Measurements from ENCODE around the gene MESP1.

DNA sequence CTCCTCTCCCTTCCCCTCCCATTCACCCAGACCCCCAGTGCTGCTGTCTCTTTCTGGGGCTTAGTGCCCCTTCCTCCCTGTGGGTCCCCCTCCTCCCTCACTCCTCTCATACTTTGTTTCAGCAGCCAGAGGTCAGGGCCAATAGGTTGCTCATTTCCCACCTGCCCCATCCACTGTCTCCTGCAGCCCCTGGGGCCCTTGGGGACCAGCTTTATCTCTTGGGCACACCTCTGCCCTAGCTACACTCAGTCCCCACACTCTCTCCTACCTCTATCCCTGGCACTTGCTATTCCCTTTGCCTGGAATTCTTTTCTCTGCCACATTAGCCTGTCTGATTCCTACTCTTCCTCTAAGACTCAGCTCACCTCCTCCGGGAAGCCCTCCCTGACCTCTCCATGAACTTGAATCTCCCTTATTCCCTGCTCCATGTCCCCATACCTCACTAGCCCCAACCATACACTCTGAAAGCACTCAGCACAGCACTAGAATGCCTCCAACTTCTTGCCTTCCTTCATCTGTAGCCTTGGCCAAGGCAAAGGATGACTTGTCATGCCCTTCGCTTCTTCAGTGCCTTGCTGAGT is 49.0 kb upstream of the MESP1 start:
- no peak for TF ChIP-seq POLR2A (IDR thresholded peaks at IDR 0.05)
- TF ChIP-seq, protein P1, sequence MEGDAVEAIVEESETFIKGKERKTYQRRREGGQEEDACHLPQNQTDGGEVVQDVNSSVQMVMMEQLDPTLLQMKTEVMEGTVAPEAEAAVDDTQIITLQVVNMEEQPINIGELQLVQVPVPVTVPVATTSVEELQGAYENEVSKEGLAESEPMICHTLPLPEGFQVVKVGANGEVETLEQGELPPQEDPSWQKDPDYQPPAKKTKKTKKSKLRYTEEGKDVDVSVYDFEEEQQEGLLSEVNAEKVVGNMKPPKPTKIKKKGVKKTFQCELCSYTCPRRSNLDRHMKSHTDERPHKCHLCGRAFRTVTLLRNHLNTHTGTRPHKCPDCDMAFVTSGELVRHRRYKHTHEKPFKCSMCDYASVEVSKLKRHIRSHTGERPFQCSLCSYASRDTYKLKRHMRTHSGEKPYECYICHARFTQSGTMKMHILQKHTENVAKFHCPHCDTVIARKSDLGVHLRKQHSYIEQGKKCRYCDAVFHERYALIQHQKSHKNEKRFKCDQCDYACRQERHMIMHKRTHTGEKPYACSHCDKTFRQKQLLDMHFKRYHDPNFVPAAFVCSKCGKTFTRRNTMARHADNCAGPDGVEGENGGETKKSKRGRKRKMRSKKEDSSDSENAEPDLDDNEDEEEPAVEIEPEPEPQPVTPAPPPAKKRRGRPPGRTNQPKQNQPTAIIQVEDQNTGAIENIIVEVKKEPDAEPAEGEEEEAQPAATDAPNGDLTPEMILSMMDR (IDR thresholded peaks at IDR 0.05), result no peak

Data from testis (tissue), 2 donors.